NCI-H526 (cell line): ENCODE data around the gene ACACB.
A peak's percentile ranks its signal among the peaks of the same experiment; 100 is the strongest.

Source experiments
- DNase-seq, 2 experiments: peaks; one replicate each; lab custom pipeline; 2025; lab: John Stamatoyannopoulos, UW

ACACB gene

GRCh38 chr12:109174468-109174867, 58.1 kb downstream of the ACACB start:
- DNase-seq = no peak

GRCh38 chr12:109178532-109178931, 62.1 kb downstream of the ACACB start:
- no peak for DNase-seq

- no peak for DNase-seq
Measured at GRCh38 chr12:109179927-109180326, 63.5 kb downstream of the ACACB start.

GRCh38 chr12:109182041-109182839, 65.9 kb downstream of the ACACB start:
- DNase-seq = peak; percentile 56 to 70

GRCh38 chr12:109185441-109185840, 69.1 kb downstream of the ACACB start:
- no peak for DNase-seq

- no peak for DNase-seq
Measured at GRCh38 chr12:109186993-109187653, 70.7 kb downstream of the ACACB start.

DNA sequence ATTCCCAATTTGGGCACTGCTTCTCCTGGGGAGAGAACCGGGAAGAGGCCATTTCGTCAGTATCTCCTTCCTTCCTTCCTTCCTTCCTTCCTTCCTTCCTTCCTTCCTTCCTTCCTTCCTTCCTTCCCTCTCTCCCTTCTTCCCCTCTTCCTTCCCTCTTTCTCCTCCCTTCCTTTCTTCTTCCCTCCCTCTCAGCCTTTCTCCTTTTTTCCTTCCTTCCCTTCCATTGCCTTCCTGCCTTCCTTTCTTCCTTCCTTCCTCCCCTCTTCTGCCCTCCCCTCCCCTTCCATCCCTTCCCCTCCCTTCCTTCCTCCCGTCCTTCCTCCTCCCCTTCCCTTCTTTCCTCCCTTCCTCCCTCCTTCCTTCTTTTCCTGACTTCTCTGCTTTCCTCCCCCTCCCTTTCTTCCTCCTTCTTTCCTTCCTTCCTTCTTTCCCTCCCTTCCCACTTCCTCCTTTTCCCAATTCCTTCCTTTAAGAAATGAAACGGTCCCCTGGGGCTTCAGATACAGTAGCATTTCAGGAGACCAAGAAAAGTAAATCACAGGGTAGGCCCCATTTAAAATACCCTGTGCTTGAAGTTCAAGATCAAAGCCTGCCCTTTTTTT, 71.8 kb downstream of the ACACB start:
- no peak for DNase-seq

- DNase-seq = no peak
Measured at GRCh38 chr12:109189291-109189690, 72.9 kb downstream of the ACACB start.

GRCh38 chr12:109191621-109192250, 75.3 kb downstream of the ACACB start:
- DNase-seq = no peak

DNA sequence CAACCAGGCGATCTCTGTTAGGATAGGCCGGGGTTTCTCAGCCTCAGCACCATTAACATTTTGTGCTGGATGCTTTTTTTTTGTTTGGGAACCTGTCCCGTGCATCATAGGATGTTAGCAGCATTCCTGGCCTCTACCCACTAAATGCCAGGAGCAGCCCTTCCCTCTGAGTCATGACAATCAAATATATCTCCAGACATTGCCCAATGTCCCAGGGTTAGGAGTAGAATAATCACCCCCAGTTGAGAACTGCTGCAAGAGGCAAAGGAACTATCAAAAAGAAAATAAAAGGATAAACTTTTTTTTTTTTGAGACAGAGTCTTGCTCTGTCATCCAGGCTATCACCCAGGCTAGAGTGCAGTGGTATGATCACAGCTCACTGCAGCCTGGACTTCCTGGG, 76.0 kb downstream of the ACACB start:
- DNase-seq = no peak

GRCh38 chr12:109193896-109194295, 77.5 kb downstream of the ACACB start:
- no peak for DNase-seq

DNA sequence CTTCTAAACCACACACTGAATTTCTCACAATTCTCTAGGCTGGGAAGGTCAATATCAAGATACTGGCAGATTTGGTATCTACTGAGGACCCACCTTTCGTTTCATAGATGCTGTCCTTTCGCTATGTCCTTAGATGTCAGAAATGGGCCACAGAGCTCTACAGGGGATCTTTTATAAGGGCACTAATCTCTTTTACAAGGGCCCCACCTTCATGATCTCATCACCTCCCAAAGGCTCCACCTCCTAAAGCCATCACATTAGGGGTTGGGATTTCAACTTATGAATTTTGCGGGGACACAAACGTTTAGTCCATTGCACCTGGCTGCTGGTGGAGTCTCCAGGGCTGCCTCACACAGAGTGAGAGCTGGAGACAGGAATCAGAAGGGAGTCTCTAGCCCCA, 79.9 kb downstream of the ACACB start:
- DNase-seq = no peak

- DNase-seq = no peak
Measured at GRCh38 chr12:109197327-109197726, 80.9 kb downstream of the ACACB start.

DNA sequence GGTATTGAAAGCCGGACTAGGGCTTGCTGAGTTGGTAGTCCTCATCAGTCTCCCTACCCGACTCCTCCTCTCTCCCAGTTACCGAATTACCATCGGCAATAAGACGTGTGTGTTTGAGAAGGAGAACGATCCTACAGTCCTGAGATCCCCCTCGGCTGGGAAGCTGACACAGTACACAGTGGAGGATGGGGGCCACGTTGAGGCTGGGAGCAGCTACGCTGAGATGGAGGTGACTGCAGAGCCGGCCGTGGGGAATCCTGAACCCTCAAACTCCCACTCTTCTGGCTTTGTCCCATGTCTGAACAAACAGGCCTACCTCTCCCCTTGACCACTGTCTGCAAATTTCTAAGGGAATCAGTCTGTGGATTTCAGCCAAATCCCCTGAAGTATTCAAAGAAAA, 82.9 kb downstream of the ACACB start:
- DNase-seq = no peak

DNA sequence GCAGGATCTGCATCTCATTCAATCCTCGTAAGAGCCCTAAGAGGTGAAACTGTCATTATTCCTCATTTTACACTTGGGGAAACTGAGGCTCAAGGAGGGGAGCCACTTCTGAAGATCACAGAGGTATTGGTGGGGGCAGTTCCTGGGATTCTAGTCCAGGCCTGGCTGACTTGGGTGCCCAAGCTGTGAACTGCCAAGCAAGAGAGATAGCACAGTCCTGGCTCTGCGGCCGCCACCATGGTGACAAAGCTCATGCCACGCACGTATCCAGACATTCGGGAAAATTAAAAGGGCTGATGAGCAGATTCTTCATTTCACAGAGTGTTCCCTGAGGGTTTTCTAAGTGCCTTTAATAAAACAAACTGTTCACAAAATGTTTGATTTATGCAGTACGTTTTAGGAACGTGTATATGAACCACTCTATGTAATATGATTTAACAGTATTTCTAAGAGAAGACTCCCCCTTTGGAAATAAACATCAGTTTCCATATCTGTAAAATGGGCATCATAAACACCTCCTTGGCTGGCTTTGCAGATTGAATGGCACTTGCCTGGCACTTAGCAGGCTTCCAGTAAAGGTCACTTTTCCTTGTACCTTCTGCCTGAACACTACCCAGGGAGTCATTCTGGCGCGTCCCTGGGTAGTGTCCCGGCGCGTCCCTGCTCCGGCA, 84.6 kb downstream of the ACACB start:
- no peak for DNase-seq

DNA sequence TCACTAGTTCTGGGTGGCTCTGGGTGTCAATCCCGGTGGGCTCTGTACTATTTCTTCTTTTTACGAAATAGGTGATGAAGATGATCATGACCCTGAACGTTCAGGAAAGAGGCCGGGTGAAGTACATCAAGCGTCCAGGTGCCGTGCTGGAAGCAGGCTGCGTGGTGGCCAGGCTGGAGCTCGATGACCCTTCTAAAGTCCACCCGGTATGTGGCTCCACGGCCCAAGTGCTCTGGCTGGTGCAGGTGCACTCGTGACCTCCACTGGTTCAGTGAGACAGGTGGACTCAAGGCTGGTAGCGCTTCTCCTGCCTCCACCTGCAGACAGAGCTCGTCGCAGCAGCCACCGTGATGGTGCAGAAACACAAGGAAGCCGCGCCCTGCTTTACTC, 85.1 kb downstream of the ACACB start:
- DNase-seq = no peak

GRCh38 chr12:109202770-109203169, 86.4 kb downstream of the ACACB start:
- no peak for DNase-seq

DNA sequence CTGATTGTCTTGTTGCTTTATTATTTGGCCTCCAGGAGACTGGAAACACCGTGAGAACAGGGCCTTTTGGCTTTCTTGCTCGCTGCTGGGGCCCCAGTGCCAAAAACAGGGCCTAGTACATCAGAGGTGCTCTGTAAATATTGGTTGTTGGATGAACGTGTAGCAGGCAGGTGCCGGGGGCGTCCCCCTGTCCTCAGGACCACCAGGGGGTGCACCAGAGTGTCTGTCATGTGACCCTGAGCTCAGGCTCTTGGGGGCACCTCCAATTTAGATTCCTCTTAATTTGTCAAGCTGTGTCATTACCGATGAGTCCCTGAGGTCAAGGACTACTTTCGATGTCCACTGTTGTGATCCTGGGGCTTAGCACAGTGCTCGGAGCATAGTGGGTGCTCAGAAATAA, 87.1 kb downstream of the ACACB start:
- DNase-seq = no peak

DNA sequence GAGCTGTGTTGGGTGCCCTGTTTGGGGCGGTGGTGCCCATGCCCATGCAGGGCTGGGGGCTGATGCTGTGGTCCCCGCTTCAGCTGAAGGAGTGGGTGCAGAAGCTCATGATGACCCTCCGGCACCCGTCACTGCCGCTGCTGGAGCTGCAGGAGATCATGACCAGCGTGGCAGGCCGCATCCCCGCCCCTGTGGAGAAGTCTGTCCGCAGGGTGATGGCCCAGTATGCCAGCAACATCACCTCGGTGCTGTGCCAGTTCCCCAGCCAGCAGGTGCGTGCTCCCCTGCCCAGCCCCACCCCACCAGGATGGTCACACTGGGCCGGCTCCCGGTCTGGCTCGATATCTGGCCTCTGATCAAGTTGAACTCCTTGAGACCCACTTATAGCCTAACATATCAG, 92.7 kb downstream of the ACACB start:
- DNase-seq = no peak

DNA sequence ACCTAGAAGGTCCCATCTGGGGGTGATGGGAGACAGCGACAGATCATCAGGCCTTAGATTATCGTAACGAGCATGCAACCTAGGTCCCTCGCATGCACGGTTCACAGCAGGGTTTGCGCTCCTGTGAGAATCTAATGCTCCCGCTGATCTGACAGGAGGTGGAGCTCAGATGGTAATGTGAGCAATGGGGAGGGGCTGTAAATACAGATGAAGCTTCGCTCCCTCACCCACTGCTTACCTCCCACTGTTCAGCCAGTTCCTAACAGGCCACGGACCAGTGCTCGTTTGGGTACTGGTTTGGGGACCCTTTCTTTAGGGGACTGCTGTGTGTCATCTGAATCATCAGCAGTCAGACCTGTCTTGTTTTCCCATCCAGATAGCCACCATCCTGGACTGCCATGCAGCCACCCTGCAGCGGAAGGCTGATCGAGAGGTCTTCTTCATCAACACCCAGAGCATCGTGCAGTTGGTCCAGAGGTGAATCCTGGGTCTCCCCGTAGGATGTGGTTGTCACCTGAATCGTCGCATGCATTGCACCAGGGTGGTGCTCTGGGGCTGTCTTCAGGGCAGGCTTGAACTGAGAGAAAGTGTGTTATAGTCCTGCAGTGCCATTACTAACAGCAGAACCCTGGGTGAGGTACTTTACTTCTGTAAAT, 96.2 kb downstream of the ACACB start:
- DNase-seq = no peak

- no peak for DNase-seq
Measured at GRCh38 chr12:109214131-109214530, 97.7 kb downstream of the ACACB start.

DNA sequence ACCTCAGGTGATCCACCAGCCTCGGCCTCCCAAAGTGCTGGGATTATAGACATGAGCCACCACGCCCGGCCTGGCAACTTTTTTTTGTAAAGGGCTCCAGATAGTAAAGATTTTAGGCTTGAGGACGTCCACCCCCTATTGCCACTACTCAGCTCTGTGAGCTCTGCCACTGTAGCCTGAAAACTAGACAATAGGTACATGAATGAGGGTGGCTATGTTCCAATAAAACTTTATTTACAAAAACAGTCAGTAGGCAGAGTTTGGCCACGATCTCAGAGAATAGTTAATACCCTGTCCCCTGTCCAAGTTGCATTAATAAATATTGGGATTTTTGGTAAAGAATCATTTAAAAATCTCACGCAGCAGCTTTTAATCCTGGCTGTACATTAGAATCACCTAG, 102.6 kb downstream of the ACACB start:
- DNase-seq = no peak
